ENCODE measurements around the gene RSRC2.
A peak's percentile ranks its signal among the peaks of the same experiment; 100 is the strongest.
"Not testable (repeated sequence)": the region's sequence is repeated elsewhere in the genome, so short reads cannot be mapped to it uniquely, and the experiment has no call there.

Gene RSRC2

DNA sequence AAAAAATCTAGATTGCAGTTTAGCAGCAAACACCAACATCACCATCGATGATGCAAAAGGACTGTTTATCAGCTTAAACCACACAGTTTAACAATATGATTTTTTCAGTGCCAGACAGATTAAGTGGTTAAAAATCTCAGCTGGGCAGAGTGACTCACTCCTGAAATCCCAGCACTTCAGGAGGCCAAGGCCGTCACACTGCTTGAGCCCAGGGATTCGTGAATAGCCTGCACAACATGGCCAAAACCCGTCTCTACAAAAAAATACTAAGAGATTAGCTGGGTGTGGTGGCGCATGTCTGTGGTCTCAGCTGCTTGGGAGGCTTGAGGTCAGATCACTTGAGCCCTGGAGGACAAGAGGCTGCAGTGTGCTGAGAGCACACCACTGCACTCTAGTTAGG, 8.9 kb downstream of the RSRC2 start:
- DNase-seq, result no peak

- DNase-seq, result no peak
These were observed 10.0 kb downstream of the RSRC2 start for GRCh38 chr12:122516544-122517361.

DNA sequence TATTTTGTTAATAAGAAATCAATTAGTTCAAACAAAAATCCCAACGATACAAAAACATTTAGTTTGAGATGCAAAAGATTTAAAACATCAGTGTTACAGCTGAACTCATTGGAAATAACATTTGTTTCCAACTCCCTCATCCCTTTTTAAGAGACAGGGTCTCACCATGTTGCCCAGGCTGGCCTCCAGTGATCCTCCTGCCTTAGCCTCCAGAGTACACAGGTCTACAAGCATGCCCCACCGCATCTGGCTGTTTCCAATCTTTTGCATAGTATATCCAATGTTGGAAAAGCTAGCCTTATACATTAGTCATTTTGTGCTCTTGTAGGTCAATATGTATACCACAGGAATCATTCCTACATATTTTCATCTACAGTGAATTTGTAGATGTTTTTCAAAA, 11.5 kb downstream of the RSRC2 start:
- no peak for DNase-seq

DNA sequence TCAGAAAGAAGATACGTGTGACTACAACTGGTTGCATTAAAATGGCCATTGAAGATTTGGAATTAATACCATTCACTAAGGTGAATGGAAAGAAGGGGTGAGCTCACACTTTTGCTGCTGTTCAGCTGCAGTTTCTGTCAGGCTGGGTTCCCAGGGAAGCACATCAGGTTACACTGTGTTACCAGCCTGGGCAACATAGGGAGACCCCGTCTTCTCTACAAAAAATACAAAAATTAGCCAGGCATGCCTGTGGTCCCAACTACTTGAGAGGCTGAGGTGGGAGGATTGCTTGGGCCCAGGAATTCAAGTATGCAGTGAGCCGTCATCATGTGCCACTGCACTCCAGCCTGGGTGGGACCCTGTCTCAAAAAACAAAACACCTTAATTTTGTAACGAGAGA, 13.1 kb downstream of the RSRC2 start:
- DNase-seq, result no peak

DNA sequence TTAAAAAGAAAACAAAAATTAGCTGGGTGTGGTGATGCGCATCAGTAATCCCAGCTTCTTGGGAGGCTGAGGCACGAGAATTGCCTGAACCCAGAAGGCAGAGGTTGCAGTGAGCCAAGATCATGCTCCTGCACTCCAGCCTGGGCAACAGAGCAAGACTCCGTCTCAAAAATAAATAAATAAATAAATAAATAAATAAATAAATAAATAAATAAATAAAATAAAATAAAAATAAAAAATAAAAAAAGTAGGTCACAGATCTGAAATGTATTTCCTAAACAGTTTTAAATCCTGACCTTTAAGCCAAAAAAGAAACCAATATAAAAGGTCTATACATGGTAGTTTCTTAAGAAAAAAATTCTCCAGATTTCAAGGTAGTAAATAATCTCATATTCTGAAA, 13.7 kb downstream of the RSRC2 start:
- DNase-seq, result not testable (repeated sequence)

GRCh38 chr12:122508163-122508562, 18.6 kb downstream of the RSRC2 start:
- DNase-seq, result no peak

DNA sequence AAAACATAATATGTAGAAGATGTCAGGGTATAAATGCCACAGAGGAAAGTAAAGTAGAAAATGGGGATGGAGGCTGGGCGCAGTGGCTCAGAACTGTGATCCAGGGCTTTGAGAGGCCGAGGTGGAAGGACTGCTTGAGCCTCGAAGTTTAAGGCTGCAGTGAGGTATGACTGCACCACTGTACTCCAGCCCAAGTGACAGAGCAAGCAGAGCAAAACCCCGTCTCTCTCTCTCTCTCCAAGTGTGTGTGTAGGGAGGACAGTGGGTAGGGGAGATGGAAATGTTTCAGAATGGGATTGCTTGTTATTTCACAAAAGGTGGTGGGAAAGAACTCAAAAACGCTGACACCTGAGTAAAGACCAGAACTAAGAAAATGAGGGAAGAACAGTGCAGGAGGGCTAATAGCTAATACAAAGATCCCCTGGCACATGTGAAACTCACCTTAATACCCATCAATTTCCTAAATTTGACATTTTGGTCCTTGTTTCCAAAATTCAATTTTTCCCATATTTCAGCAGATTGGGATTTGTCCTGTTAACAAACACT, 20.3 kb downstream of the RSRC2 start:
- DNase-seq, result no peak

GRCh38 chr12:122505419-122506051, 21.2 kb downstream of the RSRC2 start:
- no peak for DNase-seq

- no peak for DNase-seq
These were observed 22.7 kb downstream of the RSRC2 start for GRCh38 chr12:122503783-122504590.

DNA sequence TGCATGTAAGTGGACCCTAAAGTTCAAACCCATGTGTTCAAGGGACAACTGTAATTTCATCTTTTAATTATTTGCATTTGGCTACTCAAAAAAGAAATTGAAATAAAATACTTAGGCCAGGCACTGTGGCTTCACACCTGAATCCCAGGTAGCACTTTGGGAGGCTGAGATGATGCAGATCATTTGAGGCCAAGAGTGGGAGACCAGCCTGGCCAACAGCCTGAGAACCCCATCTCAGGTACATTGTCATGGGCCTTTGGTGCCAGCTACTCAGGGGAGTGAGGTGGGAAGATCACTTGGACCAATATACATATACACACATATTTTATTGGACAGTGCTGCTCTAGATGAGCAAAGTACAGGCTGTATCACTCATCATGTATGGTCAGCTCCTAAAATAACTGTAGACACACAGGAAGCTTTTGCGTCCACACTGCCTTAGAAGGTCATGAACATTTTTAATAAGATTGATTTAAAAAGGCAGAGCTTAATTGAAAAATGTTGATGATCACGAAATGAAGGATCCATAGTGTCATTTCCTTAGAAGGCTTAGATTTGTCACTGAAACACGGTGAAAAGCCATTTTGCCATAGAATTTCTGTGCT, 23.5 kb downstream of the RSRC2 start:
- peak; percentile 22 for DNase-seq

GRCh38 chr12:122501489-122501989, 25.2 kb downstream of the RSRC2 start:
- no peak for DNase-seq

- DNase-seq, result peak; percentile 100
These were observed 25.8 kb downstream of the RSRC2 start, which contains the start of gene ZCCHC8 for GRCh38 chr12:122500685-122501488. Gene ZCCHC8, minus strand, starts transcription at chr12:122500932. Its CDS starts 92 bp downstream, at chr12:122500840.

DNA sequence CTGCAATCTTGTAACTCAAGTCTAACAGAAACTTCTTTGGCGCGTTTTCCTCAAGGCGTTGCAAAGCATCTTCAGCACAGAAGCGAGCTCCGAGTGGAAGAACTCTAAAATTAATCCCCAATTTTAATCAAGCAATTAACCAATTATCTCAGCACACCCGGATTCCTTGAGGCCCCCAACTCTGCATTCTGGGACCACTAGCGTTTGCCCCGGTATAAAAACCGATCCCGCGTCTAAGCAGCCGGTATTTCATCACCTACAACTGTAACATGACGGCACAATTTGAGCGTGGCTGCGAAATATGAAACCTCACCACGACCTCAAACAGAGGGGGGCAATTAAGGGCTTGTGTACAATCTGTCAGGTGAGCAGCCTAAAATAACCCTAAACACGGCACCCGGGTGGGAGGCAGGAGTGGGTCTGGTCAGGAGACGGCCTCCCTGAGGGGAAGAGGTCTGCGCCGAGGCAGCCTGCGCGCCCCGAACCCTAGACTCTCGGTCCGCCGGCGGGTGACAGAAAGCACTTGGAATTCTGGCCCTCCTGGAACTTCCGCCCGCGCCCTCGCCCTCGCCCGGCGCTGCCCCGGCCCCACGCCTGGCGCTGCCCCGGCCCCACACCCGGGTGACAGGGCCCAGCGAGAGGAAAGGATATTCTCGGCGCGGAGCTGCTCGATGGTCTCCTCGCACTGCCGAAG, 26.6 kb downstream of the RSRC2 start:
- peak; percentile 93 for DNase-seq

GRCh38 chr12:122495258-122495657, 31.5 kb downstream of the RSRC2 start:
- DNase-seq, result no peak

- DNase-seq, result not testable (repeated sequence)
These were observed 33.5 kb downstream of the RSRC2 start for GRCh38 chr12:122493222-122493621.

DNA sequence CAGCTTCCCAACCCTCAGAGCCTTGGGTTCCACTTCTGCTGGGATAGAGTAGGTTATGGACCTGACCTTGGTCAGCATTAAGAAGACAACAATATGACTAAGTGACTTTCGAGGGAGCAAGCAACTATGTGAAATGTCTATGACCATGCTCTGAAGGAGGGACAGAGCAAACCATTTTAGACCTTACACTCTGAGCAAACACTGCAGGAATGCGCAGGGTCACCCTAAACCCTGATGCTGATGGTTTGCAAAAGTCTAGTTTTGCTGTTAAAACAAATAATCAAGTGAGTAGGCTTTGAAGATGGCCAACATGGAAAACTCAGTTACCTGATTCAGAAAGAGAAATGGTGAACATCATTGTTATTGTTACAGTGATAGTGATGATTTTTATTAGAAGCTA, 34.7 kb downstream of the RSRC2 start:
- DNase-seq, result no peak

GRCh38 chr12:122489038-122489437, 37.7 kb downstream of the RSRC2 start:
- no peak for DNase-seq

DNA sequence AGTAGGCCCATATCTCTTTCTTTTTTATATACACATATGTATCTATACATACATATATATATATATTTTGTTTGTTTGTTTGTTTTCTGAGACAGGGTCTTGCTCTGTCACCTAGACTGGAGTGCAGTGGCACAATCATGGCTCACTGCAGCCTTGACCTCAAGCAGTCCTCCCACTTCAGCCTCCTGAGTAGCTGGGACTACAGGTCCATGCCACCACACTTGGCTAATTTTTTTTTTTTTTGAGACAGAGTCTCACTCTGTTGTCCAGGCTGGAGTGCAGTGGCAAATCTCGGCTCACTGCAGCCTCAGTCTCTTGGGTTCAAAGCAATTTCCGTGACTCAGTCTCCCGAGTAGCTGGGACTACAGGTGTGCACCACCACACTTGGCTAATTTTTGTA, 38.9 kb downstream of the RSRC2 start:
- not testable (repeated sequence) for DNase-seq

- DNase-seq, result no peak
These were observed 39.8 kb downstream of the RSRC2 start for GRCh38 chr12:122486805-122487426.

- DNase-seq, result not testable (repeated sequence)
These were observed 40.4 kb downstream of the RSRC2 start for GRCh38 chr12:122486360-122486759.

DNA sequence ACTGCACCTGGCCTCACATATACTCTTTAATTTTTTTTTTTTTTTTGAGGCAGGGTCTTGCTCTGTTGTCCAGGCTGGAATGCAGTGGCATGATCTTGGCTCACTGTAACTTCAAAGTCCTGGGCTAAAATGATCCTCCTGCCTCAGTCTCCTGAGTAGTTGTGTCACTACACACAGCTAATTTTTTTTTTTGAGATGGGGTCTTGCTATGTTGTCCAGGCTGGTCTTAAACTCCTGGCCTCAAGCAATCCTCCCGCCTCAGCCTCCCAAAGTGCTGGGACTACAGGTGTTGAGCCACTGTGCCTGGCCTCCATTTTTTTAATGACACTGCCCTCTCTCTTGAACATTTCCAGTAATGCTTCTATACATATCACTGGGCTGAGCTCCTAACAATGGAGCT, 42.4 kb downstream of the RSRC2 start:
- not testable (repeated sequence) for DNase-seq

Measured in NCI-H69 (cell line).